Measurements from ENCODE around the gene SEC31B. TPM values are rescaled to one million over a fixed set of nuclear protein-coding genes. Genes with fewer than 3 reads are reported as not detected.

Gene SEC31B
- total RNA-seq, 4 donors from 2014 or later: 2.8 to 5.2 (median 4.1) TPM

DNA sequence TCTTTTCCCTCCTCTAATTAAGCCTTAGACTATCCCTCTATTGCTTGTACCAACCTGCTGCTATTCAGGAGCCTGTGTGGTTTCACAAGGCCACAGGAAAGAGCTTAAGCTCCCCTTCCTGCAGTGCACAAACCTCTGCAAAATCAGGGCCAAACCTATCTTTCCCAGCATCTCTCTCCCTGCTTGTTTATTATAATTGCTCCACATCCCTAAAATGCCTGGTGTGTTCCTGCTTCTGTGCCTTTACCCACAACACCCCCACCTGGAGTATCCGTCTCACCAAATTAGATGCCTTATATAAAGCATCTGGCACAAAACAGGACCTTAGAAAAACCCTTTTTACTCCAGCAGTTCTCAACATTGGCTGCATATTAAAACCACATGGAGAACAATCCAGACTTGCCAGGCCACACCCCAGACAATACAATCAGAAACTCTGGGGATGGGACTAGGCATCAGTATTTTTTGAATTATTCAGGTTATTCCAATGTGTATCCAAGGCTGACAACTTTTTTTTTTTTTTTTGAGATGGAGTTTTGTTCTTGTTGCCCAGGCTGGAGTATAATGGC lies 16.7 kb downstream of the SEC31B start:
- H3K4me1 ChIP-seq: no peaks in the 10 kb centered on the region
- no peak overlapping the region for H3K27ac ChIP-seq (replicated peaks in 1 of 4)
- H3K9me3 ChIP-seq: no peaks in the 10 kb centered on the region
- 90% methylated on average over 1 of the region's 1 CpG for WGBS
- TF ChIP-seq POLR2AphosphoS5 (IDR thresholded peaks at IDR 0.05): no peak
- TF ChIP-seq, protein P1, sequence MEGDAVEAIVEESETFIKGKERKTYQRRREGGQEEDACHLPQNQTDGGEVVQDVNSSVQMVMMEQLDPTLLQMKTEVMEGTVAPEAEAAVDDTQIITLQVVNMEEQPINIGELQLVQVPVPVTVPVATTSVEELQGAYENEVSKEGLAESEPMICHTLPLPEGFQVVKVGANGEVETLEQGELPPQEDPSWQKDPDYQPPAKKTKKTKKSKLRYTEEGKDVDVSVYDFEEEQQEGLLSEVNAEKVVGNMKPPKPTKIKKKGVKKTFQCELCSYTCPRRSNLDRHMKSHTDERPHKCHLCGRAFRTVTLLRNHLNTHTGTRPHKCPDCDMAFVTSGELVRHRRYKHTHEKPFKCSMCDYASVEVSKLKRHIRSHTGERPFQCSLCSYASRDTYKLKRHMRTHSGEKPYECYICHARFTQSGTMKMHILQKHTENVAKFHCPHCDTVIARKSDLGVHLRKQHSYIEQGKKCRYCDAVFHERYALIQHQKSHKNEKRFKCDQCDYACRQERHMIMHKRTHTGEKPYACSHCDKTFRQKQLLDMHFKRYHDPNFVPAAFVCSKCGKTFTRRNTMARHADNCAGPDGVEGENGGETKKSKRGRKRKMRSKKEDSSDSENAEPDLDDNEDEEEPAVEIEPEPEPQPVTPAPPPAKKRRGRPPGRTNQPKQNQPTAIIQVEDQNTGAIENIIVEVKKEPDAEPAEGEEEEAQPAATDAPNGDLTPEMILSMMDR (IDR thresholded peaks at IDR 0.05): no peak
- no peak for TF ChIP-seq POLR2A (IDR thresholded peaks at IDR 0.05; ENCODE audit: low read depth)
- no peak for TF ChIP-seq EP300 (IDR thresholded peaks at IDR 0.05)
- H3K27me3 ChIP-seq: no peaks in the 10 kb centered on the region
- intact Hi-C loops (cut with DNase I): no loop called here
- H3K4me3 ChIP-seq: no peak overlapping the region
- DNase-seq (ENCODE audit: extremely low spot score): no peak
- peaks cover 24 to 99% (median 84%) of the 10 kb centered on the region in 4 donors for H3K36me3 ChIP-seq

DNA sequence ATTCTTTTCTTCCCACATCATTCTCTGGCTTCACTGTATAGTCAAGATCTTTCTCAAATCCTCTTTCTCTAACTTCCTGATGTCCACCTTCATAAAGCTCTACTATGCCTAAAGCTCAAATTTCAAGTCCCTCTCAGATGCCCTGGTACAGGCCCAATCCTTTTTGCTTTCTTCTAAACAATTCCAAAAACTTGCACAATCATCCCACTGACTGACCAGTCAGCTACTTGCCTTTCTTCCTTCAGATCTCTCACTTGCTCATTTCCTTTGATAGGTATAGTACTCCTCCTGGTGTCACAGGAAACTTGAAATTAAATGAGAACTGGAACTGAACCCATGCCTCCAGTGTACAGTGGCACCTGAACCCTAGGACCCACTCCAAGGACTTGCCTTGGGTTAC lies 18.2 kb downstream of the SEC31B start:
- H3K4me3 ChIP-seq: no peak overlapping the region
- no peaks in the 10 kb centered on the region for H3K27me3 ChIP-seq
- intact Hi-C loops (cut with DNase I): no loop called here
- no peak overlapping the region for H3K27ac ChIP-seq (replicated peaks in 1 of 4)
- H3K9me3 ChIP-seq: no peaks in the 10 kb centered on the region
- H3K4me1 ChIP-seq: no peaks in the 10 kb centered on the region
- peaks cover 30 to 99% (median 85%) of the 10 kb centered on the region in 4 donors for H3K36me3 ChIP-seq
- no peak for DNase-seq (ENCODE audit: extremely low spot score)
- TF ChIP-seq, protein P1 (IDR thresholded peaks at IDR 0.05): no peak
- TF ChIP-seq POLR2A (IDR thresholded peaks at IDR 0.05; ENCODE audit: low read depth) (no peak), EP300 (IDR thresholded peaks at IDR 0.05) (no peak), POLR2AphosphoS5 (IDR thresholded peaks at IDR 0.05) (no peak)

DNA sequence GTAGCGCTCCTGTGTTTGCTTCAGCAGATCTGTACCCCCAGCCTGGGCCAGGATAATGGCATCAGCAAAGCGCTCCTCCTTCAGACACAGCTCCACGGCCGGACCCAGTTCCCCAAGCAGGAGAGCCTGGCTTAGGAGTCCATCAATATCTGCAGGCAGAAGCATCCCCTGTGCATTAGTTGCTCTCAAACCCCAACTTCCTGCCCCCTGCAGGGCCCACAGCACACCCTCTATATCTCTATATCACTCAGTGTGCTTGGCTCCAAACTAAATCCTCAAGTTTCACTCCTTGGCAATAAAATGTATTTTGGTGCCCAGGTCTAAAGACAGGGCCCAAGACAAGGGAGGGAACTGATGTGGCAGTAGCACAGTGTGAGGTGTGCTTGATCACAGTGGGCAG lies 21.6 kb downstream of the SEC31B start:
- intact Hi-C loops (cut with DNase I): no loop called here
- no peak for TF ChIP-seq EP300 (IDR thresholded peaks at IDR 0.05)
- TF ChIP-seq POLR2A (IDR thresholded peaks at IDR 0.05; ENCODE audit: low read depth): no peak
- TF ChIP-seq, protein P1 (IDR thresholded peaks at IDR 0.05): no peak
- TF ChIP-seq POLR2AphosphoS5 (IDR thresholded peaks at IDR 0.05): no peak
- Histone ChIP-seq H3K36me3 (peaks cover 32 to 99% (median 94%) of the 10 kb centered on the region in 4 donors), H3K4me1 (no peaks in the 10 kb centered on the region), H3K9me3 (no peaks in the 10 kb centered on the region), H3K27me3 (no peaks in the 10 kb centered on the region), H3K27ac (replicated peaks in 1 of 4) (no peak overlapping the region), H3K4me3 (no peak overlapping the region)
- DNase-seq (ENCODE audit: extremely low spot score): no peak
- 91% methylated on average over 4 of the region's 4 CpGs for WGBS

DNA sequence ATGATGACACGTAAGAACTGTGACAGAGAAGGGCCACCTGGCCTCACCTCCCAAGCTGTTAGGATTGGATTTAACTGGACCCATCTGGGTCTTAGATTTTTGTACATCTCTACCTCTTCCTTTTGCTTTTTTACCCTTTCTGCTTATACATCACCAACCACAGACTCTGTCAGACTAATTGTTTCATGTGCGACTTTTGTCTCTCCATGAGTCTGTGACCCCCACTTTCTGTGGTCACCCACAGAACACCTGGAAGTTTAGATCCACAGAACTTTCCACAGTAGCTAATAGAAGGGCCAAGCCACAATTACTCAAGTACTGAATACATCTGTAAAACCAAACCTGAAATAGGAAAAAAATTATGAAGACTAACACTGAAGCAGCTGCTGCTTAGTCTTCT lies 23.1 kb downstream of the SEC31B start:
- H3K4me1 ChIP-seq: no peaks in the 10 kb centered on the region
- no peak overlapping the region for H3K27ac ChIP-seq (replicated peaks in 1 of 4)
- H3K9me3 ChIP-seq: no peaks in the 10 kb centered on the region
- no peak for DNase-seq (ENCODE audit: extremely low spot score)
- no peak overlapping the region for H3K4me3 ChIP-seq
- TF ChIP-seq POLR2AphosphoS5 (IDR thresholded peaks at IDR 0.05) (no peak), POLR2A (IDR thresholded peaks at IDR 0.05; ENCODE audit: low read depth) (no peak), EP300 (IDR thresholded peaks at IDR 0.05) (no peak)
- TF ChIP-seq, protein P1 (IDR thresholded peaks at IDR 0.05): no peak
- 91% methylated on average over 2 of the region's 2 CpGs for WGBS
- peaks cover 29 to 99% (median 91%) of the 10 kb centered on the region in 4 donors for H3K36me3 ChIP-seq
- intact Hi-C loops (cut with DNase I): no loop called here
- no peaks in the 10 kb centered on the region for H3K27me3 ChIP-seq

DNA sequence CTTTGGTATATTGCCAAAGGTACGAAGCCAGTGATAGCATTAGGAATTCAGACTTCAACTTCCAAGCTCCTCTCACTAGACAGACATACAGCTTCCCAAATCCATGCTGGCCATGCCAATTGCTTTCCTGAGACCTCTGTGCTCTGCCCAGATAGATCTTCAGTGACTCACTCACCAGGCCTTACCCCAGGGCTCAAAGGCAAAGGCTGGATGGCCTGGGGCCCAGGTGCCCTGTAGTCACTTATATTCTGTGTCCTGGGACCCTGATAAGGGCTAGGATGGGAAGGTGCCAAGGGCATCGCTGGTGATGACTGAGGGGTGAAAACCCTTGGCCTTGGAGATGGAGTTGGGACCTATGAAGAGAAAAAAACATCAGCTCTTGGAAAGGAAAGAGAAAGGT lies 29.1 kb downstream of the SEC31B start:
- no peak overlapping the region for H3K27ac ChIP-seq (replicated peaks in 1 of 4)
- intact Hi-C loops (cut with DNase I): no loop called here
- H3K27me3 ChIP-seq: no peaks in the 10 kb centered on the region
- no peaks in the 10 kb centered on the region for H3K9me3 ChIP-seq
- no peaks in the 10 kb centered on the region for H3K4me1 ChIP-seq
- 100% methylated on average over 2 of the region's 2 CpGs for WGBS
- TF ChIP-seq EP300 (IDR thresholded peaks at IDR 0.05): no peak
- DNase-seq (ENCODE audit: extremely low spot score): no peak
- no peak overlapping the region for H3K4me3 ChIP-seq
- peaks cover 37 to 96% (median 75%) of the 10 kb centered on the region in 4 donors for H3K36me3 ChIP-seq
